WTC11 (cell line): ENCODE results near the gene NQO2. TPM values are rescaled to one million over a fixed set of nuclear protein-coding genes. Genes with fewer than 3 reads are reported as not detected.

ENCODE experiments used
- ATAC-seq: fragments of 200-7000 bp; cut with Tn5 transposase; 2 replicates; pipeline ENCODE4 v1.10.0; 2021; ENCODE audit warnings: mild to moderate bottlenecking, moderate library complexity
- CTCF ChIA-PET: fragments of 300-600 bp; sonication (Branson Sonifier 250); formaldehyde crosslinking; loops from one replicate; lab custom pipeline; 2021; ENCODE audit warnings: antibody characterized with exemption; lab: Charles Lee
- POLR2A ChIA-PET: fragments of 350-600 bp; sonication (Branson Sonifier 250); formaldehyde crosslinking; loops from one replicate; lab custom pipeline; 2021; ENCODE audit warnings: antibody characterized with exemption; lab: Charles Lee
- DNase-seq: peaks from one replicate; pipeline ENCODE4 v3.0.0; 2021; ENCODE audit warnings: low spot score
- H3K27ac Mint-ChIP-seq: 2 replicates; pipeline ENCODE4 v1.8.0; 2021; ENCODE audit warnings: mixed read lengths
- H3K27me3 Mint-ChIP-seq: 2 replicates; pipeline ENCODE4 v1.8.0; 2021; ENCODE audit warnings: low read depth, mild to moderate bottlenecking, moderate library complexity, mixed read lengths
- H3K36me3 Mint-ChIP-seq: 2 replicates; pipeline ENCODE4 v1.8.0; 2021; ENCODE audit warnings: mixed read lengths
- H3K4me1 Mint-ChIP-seq: 2 replicates; pipeline ENCODE4 v1.8.0; 2022; ENCODE audit warnings: mixed read lengths
- H3K4me3 Mint-ChIP-seq: 2 replicates; pipeline ENCODE4 v1.8.0; 2021; ENCODE audit warnings: mild to moderate bottlenecking, moderate library complexity, mixed read lengths
- H3K9me3 Mint-ChIP-seq: 2 replicates; pipeline ENCODE4 v1.8.0; 2021; ENCODE audit warnings: mixed read lengths
- ATF1 ChIP-seq: sonication (generic); formaldehyde crosslinking; IDR thresholded peaks from 2 replicates; pipeline ENCODE4 v1.8.1; 2023; ENCODE audit warnings: mild to moderate bottlenecking, moderate library complexity, missing genetic modification reagents
- ATF6 ChIP-seq: sonication (generic); formaldehyde crosslinking; IDR thresholded peaks from 2 replicates; pipeline ENCODE4 v1.8.1; 2023; ENCODE audit warnings: mild to moderate bottlenecking, missing genetic modification reagents
- ETV6 ChIP-seq: sonication (generic); formaldehyde crosslinking; IDR thresholded peaks from 2 replicates; pipeline ENCODE4 v1.8.1; 2022; ENCODE audit warnings: mild to moderate bottlenecking, missing genetic modification reagents
- FOXP1 ChIP-seq: sonication (generic); formaldehyde crosslinking; IDR thresholded peaks from 2 replicates; pipeline ENCODE4 v1.8.0; 2022; ENCODE audit warnings: missing genetic modification reagents, mild to moderate bottlenecking, moderate library complexity, borderline replicate concordance
- FOXP4 ChIP-seq: sonication (generic); formaldehyde crosslinking; IDR thresholded peaks from 2 replicates; pipeline ENCODE4 v1.8.0; 2022; ENCODE audit warnings: mild to moderate bottlenecking, missing genetic modification reagents
- HMGXB4 ChIP-seq: sonication (generic); formaldehyde crosslinking; IDR thresholded peaks from 2 replicates; pipeline ENCODE4 v1.8.1; 2023; ENCODE audit warnings: mild to moderate bottlenecking, moderate library complexity, missing genetic modification reagents
- JUN ChIP-seq: sonication (generic); formaldehyde crosslinking; IDR thresholded peaks from 2 replicates; pipeline ENCODE4 v1.8.0; 2023; ENCODE audit warnings: mild to moderate bottlenecking, missing genetic modification reagents
- NFE2L1 ChIP-seq: sonication (generic); formaldehyde crosslinking; IDR thresholded peaks from 2 replicates; pipeline ENCODE4 v1.8.1; 2023; ENCODE audit warnings: missing genetic modification reagents
- NR1H2 ChIP-seq: sonication (generic); formaldehyde crosslinking; IDR thresholded peaks from 2 replicates; pipeline ENCODE4 v1.9.0; 2021; ENCODE audit warnings: mild to moderate bottlenecking, moderate library complexity, missing genetic modification reagents
- SMAD4 ChIP-seq: sonication (generic); formaldehyde crosslinking; IDR thresholded peaks from 2 replicates; pipeline ENCODE4 v1.8.0; 2022; ENCODE audit warnings: mild to moderate bottlenecking, missing genetic modification reagents
- TCF7 ChIP-seq: sonication (generic); formaldehyde crosslinking; IDR thresholded peaks from 2 replicates; pipeline ENCODE4 v1.8.0; 2022; ENCODE audit warnings: mild to moderate bottlenecking, low read depth, missing genetic modification reagents, moderate library complexity
- TEAD1 ChIP-seq: sonication (generic); formaldehyde crosslinking; IDR thresholded peaks from 2 replicates; pipeline ENCODE4 v1.8.0; 2022; ENCODE audit warnings: mild to moderate bottlenecking, missing genetic modification reagents
- USF1 ChIP-seq: sonication (generic); formaldehyde crosslinking; IDR thresholded peaks from 2 replicates; pipeline ENCODE4 v1.8.0; 2022; ENCODE audit warnings: mild to moderate bottlenecking, missing genetic modification reagents
- ZBTB43 ChIP-seq: sonication (generic); formaldehyde crosslinking; IDR thresholded peaks from 2 replicates; pipeline ENCODE4 v1.8.1; 2023; ENCODE audit warnings: mild to moderate bottlenecking, missing genetic modification reagents
- ZNF281 ChIP-seq: sonication (generic); formaldehyde crosslinking; IDR thresholded peaks from 2 replicates; pipeline ENCODE4 v1.8.0; 2023; ENCODE audit warnings: mild to moderate bottlenecking, missing genetic modification reagents
- ZNF425 ChIP-seq: fragments of 250-450 bp; sonication (Bioruptor Pico); conservative IDR thresholded peaks from 2 replicates; pipeline ENCODE4 v1.9.0; 2021; ENCODE audit warnings: mild to moderate bottlenecking
- ZSCAN18 ChIP-seq: fragments of 250-450 bp; sonication (Bioruptor Pico); IDR thresholded peaks from 2 replicates; pipeline ENCODE4 v2.1.2; 2022; ENCODE audit warnings: mild to moderate bottlenecking, moderate library complexity
- total RNA-seq: library from RNA; stranded (reverse); gene quantifications from 3 replicates; pipeline ENCODE4 v1.2.3, GENCODE V29; 2021

Gene NQO2
- total RNA-seq, 1 experiment from 2014 or later, result 119 TPM

- TF ChIP-seq ATF6 (CRISPR knock-in tag), result no peak
- TF ChIP-seq ZNF425, result peak; percentile 42; the same call in 1 of the 2 replicates
Observed at GRCh38 chr6:3022765-3023662, 23.3 kb downstream of the NQO2 start (continued).

- ChIA-PET CTCF (interaction anchor here (0.6 to 2.9 kb wide), 4 partner anchors 19 to 428 kb away, joined by 3 to 16 read pairs (median 6); no protein-coding TSS in a partner anchor), POLR2A (interaction anchor here (2.3 kb wide), 1 partner anchor 24 kb away, joined by 8 read pairs; the partner anchor contains the start of gene NQO2)
- Mint-ChIP-seq H3K4me1 (peaks cover 38% of the 10 kb centered on the region), H3K4me3 (peak overlapping the region; percentile 26), H3K9me3 (peaks cover 30% of the 10 kb centered on the region), H3K27ac (peak overlapping the region; percentile 95), H3K27me3 (peaks cover 2% of the 10 kb centered on the region; the same call in 1 of the 2 replicates), H3K36me3 (peaks cover 51% of the 10 kb centered on the region)
- peak; percentile 77 for DNase-seq
- ATAC-seq, result peak; percentile 84
- TF ChIP-seq JUN (CRISPR knock-in tag) (peak; percentile 55; the same call in 1 of the 2 replicates), TEAD1 (CRISPR knock-in tag) (peak; percentile 93), ETV6 (CRISPR knock-in tag) (peak; percentile 83), SMAD4 (CRISPR knock-in tag) (0 out of 2 replicates have a peak, but pooled peaks have one; percentile 47), ZSCAN18 (CRISPR knock-in tag) (no peak), HMGXB4 (CRISPR knock-in tag) (no peak), NFE2L1 (peak; percentile 99), USF1 (CRISPR knock-in tag) (peak; percentile 54; the same call in 1 of the 2 replicates), FOXP1 (CRISPR knock-in tag) (peak; percentile 96), TCF7 (CRISPR knock-in tag) (no peak), ATF1 (0 out of 2 replicates have a peak, but pooled peaks have one; percentile 74), FOXP4 (peak; percentile 90; the same call in 1 of the 2 replicates), ZNF281 (peak; percentile 99), ZBTB43 (CRISPR knock-in tag) (peak; percentile 79; the same call in 1 of the 2 replicates), NR1H2 (CRISPR knock-in tag) (no peak)
Observed at GRCh38 chr6:3023663-3024483, 24.2 kb downstream of the NQO2 start.
